Measurements from ENCODE around the gene CAMK4. TPM values are rescaled to one million over a fixed set of nuclear protein-coding genes. Genes with fewer than 3 reads are reported as not detected.
A peak's percentile ranks its signal among the peaks of the same experiment; 100 is the strongest.

CAMK4 gene
- total RNA-seq, 1 experiment from 2014 or later, result 10.6 TPM

DNA sequence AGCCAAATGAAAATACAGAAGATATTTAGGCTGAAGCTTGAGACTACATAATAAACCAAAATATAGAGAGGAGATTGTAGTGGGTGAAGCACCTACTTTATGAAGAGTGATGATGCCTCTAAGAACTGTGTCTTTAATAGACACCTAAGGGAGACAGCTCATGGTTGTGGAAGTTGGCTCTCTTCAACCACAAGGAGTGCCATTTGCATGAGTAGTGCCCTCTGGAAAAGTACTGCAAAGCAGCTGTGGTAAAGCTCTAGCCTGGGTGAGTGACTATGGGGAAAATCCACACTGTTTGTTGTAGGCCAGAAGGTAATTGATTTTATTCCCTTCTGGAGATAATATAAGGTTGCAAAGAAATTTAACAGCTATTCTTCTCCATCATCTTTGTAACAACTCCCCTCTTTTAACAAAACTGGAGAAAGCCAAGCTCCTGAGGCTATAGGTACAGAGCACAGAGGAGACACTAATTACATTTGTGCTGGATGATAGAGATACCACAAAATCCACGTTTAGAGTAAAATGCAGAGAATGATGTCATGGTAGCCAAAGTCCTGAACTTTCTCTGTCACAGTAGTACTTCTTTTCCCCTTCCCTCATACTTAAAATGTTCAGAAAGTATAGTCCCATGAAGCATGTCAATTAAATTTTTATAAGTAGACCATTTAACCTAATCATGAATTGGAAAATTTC is 165.4 kb downstream of the CAMK4 start:
- H3K4me3 Mint-ChIP-seq, result no peak overlapping the region
- no peaks in the 10 kb centered on the region for H3K9me3 Mint-ChIP-seq
- TF ChIP-seq PRRX2 (CRISPR knock-in tag; IDR thresholded peaks at IDR 0.05), result no peak
- TF ChIP-seq NR2C2 (CRISPR knock-in tag; IDR thresholded peaks at IDR 0.05), result no peak
- TF ChIP-seq, protein P1, sequence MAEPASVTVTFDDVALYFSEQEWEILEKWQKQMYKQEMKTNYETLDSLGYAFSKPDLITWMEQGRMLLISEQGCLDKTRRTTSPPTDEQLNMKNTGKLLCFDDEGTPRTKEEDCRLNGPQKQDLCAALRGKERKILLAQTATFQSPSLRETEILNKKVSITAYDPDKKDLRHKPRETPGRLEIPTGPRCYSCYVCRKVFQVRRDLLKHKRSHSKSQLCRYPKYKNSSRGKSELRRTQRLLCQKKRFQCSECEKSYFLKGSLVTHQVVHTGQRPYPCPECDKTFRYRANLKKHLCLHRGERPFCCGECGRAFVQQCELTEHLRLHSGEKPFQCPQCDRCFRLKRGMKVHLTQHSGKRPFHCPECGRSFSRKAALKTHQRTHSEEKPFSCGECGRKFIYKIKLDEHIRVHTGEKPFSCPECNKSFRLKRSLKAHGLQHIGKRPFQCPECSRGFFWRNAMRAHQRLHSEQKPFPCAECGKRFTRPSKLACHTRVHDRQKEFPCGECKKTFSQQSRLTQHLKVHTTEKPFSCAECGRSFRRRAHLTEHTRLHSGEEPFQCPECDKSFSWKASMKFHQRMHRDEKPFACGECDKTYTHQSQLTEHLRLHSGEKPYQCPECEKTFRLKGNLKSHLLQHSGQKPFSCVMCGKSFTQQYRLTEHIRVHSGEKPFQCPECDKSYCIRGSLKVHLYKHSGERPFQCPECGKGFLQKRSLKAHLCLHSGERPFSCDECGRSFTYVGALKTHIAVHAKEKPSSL (CRISPR knock-in tag; conservative IDR thresholded peaks at IDR 0.05), result no peak
- TF ChIP-seq ZNF423 (CRISPR knock-in tag; IDR thresholded peaks at IDR 0.05), result no peak
- no peak for TF ChIP-seq TP53 (CRISPR knock-in tag; IDR thresholded peaks at IDR 0.05)
- peaks cover 9% of the 10 kb centered on the region for H3K4me1 Mint-ChIP-seq
- H3K27me3 Mint-ChIP-seq (ENCODE audit: low read depth), result no peaks in the 10 kb centered on the region
- DNase-seq (ENCODE audit: low spot score), result no peak
- ATAC-seq, result no peak
- no peaks in the 10 kb centered on the region for H3K36me3 Mint-ChIP-seq
- ChIA-PET CTCF (interaction anchor here (0.9 to 1.4 kb wide), 2 partner anchors 12 to 72 kb away, joined by 5 to 7 read pairs; no protein-coding TSS in a partner anchor), POLR2A (no interaction called here)
- H3K27ac Mint-ChIP-seq, result no peak overlapping the region

DNA sequence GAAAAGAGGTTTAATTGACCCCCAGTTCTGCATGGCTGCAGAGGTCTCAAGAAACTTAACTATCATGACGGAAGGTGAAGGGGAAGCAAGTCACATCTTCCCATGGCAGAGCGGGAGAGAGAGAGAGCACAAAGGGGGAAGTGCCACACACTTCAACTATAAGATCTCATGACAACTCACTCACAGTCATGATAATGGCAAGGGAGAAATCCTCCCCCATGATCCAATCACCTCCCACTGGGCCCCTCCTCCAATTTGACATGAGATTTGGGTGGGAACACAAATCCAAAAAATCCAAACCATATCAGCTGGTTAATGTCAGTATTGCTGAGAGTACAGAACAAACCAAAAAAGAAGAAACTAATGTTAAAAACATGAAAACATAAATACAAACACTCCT is 168.0 kb downstream of the CAMK4 start:
- TF ChIP-seq MXD4 (CRISPR knock-in tag; IDR thresholded peaks at IDR 0.05; ENCODE audit: borderline replicate concordance) (no peak), ZNF416 (CRISPR knock-in tag; IDR thresholded peaks at IDR 0.05) (no peak), GTF2I (CRISPR knock-in tag; conservative IDR thresholded peaks at IDR 0.05) (no peak), MYBL2 (CRISPR knock-in tag; IDR thresholded peaks at IDR 0.05) (no peak)
- TF ChIP-seq, protein P2, sequence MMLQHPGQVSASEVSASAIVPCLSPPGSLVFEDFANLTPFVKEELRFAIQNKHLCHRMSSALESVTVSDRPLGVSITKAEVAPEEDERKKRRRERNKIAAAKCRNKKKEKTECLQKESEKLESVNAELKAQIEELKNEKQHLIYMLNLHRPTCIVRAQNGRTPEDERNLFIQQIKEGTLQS (CRISPR knock-in tag; conservative IDR thresholded peaks at IDR 0.05), result no peak
- TF ChIP-seq, protein P3, sequence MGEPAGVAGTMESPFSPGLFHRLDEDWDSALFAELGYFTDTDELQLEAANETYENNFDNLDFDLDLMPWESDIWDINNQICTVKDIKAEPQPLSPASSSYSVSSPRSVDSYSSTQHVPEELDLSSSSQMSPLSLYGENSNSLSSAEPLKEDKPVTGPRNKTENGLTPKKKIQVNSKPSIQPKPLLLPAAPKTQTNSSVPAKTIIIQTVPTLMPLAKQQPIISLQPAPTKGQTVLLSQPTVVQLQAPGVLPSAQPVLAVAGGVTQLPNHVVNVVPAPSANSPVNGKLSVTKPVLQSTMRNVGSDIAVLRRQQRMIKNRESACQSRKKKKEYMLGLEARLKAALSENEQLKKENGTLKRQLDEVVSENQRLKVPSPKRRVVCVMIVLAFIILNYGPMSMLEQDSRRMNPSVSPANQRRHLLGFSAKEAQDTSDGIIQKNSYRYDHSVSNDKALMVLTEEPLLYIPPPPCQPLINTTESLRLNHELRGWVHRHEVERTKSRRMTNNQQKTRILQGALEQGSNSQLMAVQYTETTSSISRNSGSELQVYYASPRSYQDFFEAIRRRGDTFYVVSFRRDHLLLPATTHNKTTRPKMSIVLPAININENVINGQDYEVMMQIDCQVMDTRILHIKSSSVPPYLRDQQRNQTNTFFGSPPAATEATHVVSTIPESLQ (CRISPR knock-in tag; IDR thresholded peaks at IDR 0.05), result no peak
- Mint-ChIP-seq H3K4me3 (no peak overlapping the region), H3K36me3 (no peaks in the 10 kb centered on the region), H3K27ac (peak overlapping the region; percentile 13; the same call in 1 of the 2 replicates), H3K4me1 (peaks cover 9% of the 10 kb centered on the region), H3K9me3 (no peaks in the 10 kb centered on the region), H3K27me3 (ENCODE audit: low read depth) (no peaks in the 10 kb centered on the region)
- ChIA-PET POLR2A (no interaction called here), CTCF (no interaction called here)
- DNase-seq (ENCODE audit: low spot score) (no peak), ATAC-seq (no peak)

DNA sequence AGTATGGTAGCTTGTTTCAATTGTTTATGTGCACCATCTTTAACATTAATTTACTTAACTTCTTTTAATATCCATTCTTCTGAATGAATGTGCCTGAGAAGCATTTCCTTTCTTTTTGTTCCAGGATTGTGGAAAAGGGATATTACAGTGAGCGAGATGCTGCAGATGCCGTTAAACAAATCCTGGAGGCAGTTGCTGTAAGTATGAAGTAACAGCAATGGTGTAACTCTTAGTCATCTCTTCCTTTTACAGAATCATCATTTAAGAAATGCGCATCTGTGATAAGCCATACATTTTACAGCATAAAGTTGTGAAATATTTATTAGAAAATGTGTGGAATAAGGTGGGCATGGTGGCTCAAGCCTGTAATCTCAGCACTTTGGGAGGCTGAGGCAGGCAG is 170.4 kb downstream of the CAMK4 start:
- DNase-seq (ENCODE audit: low spot score) (no peak), ATAC-seq (no peak)
- no peak for TF ChIP-seq ZBTB21 (CRISPR knock-in tag; IDR thresholded peaks at IDR 0.05; ENCODE audit: borderline replicate concordance)
- no peak for TF ChIP-seq ZNF219 (CRISPR knock-in tag; IDR thresholded peaks at IDR 0.05; ENCODE audit: borderline replicate concordance)
- Mint-ChIP-seq H3K27me3 (ENCODE audit: low read depth) (no peaks in the 10 kb centered on the region), H3K9me3 (no peaks in the 10 kb centered on the region), H3K4me3 (no peak overlapping the region), H3K4me1 (peaks cover 11% of the 10 kb centered on the region), H3K27ac (no peak overlapping the region), H3K36me3 (no peaks in the 10 kb centered on the region)
- POLR2A ChIA-PET, result no interaction called here
- CTCF ChIA-PET, result interaction anchor here (1.1 kb wide), 1 partner anchor 66 kb away, joined by 3 read pairs; no protein-coding TSS in a partner anchor

DNA sequence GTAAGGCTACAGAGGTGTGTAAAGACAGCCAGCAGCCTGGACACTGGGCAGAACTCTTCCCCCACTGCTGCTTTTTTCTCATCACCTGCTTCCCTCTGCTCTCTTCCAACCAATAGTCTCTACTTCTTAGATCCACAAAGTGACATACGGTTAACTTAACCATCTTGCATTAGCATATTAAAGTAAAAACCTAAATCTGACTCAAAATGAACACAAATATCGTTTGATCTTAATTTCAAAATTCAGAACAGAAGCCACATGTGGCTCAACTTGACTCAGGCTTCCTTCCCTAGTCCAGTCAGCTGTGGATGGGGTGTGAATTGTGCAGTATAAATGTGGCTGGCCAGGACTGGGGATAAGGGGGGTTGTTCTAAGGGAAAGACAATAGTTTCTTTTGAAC is 173.8 kb downstream of the CAMK4 start:
- H3K4me1 Mint-ChIP-seq, result peaks cover 2% of the 10 kb centered on the region; the same call in 1 of the 2 replicates
- H3K4me3 Mint-ChIP-seq, result no peak overlapping the region
- no peaks in the 10 kb centered on the region for H3K27me3 Mint-ChIP-seq (ENCODE audit: low read depth)
- ChIA-PET CTCF (no interaction called here), POLR2A (no interaction called here)
- TF ChIP-seq MYBL2 (CRISPR knock-in tag; IDR thresholded peaks at IDR 0.05) (no peak), FOXK1 (CRISPR knock-in tag; IDR thresholded peaks at IDR 0.05) (no peak)
- H3K9me3 Mint-ChIP-seq, result peaks cover 10% of the 10 kb centered on the region
- peaks cover 5% of the 10 kb centered on the region; the same call in 1 of the 2 replicates for H3K36me3 Mint-ChIP-seq
- ATAC-seq (no peak), DNase-seq (ENCODE audit: low spot score) (no peak)
- no peak overlapping the region for H3K27ac Mint-ChIP-seq
